ENCODE results near the gene AGXT. TPM values are rescaled to one million over a fixed set of nuclear protein-coding genes. Genes with fewer than 3 reads are reported as not detected.

The AGXT gene
- total RNA-seq, 1 experiment from 2014 or later = 0.34 TPM

- TF ChIP-seq ZBTB33 (IDR thresholded peaks at IDR 0.05; ENCODE audit: extremely low read depth, insufficient replicate concordance, low read length) = no peak
- TF ChIP-seq CBX3 (IDR thresholded peaks at IDR 0.05; ENCODE audit: low read depth) = no peak
- TF ChIP-seq EGR1 (IDR thresholded peaks at IDR 0.05; ENCODE audit: low read depth) = no peak
- TF ChIP-seq SP1 (IDR thresholded peaks at IDR 0.05; ENCODE audit: low read depth) = no peak
- no peak for TF ChIP-seq SRF (IDR thresholded peaks at IDR 0.05; ENCODE audit: low read depth)
- no peak for TF ChIP-seq SIN3A (IDR thresholded peaks at IDR 0.05; ENCODE audit: low read depth)
These were observed 10.3 kb upstream of the AGXT start (continued) for GRCh38 chr2:240858321-240858720.

GRCh38 chr2:240858871-240859270, 9.8 kb upstream of the AGXT start:
- Histone ChIP-seq H3K4me3 (replicated peaks in 1 of 2; ENCODE audit: low read depth in 1 of 2, low read length in 2 of 2) (no peak overlapping the region), H2AFZ (ENCODE audit: low read depth, low read length, poor library complexity, severe bottlenecking) (no peak overlapping the region), H3K4me2 (ENCODE audit: low read length) (no peak overlapping the region), H3K79me2 (ENCODE audit: insufficient read depth, low read length) (no peaks in the 10 kb centered on the region), H3K9me2 (ENCODE audit: insufficient read depth) (no peaks in the 10 kb centered on the region), H3K36me3 (ENCODE audit: control insufficient read depth in 1 of 2, insufficient read depth in 2 of 2, low read length in 2 of 2) (no peaks in the 10 kb centered on the region), H3K4me1 (ENCODE audit: control insufficient read depth in 1 of 2, insufficient read depth in 2 of 2, low read length in 2 of 2) (no peaks in the 10 kb centered on the region), H3K9me3 (ENCODE audit: control insufficient read depth in 1 of 2, insufficient read depth in 1 of 2, low read depth in 1 of 2, low read length in 2 of 2) (no peaks in the 10 kb centered on the region; a peak in 1 of 4 replicates), H4K20me1 (ENCODE audit: insufficient read depth) (no peaks in the 10 kb centered on the region), H3K27me3 (ENCODE audit: insufficient read depth, low read length) (peaks cover 5% of the 10 kb centered on the region; the same call in 1 of the 2 replicates), H3K27ac (ENCODE audit: low read depth, low read length) (no peak overlapping the region), H3K9ac (ENCODE audit: low read length) (no peak overlapping the region)
- intact Hi-C loops (cut with micrococcal nuclease) = loop anchor here (10.0 kb wide), 1 partner anchor 216 kb away; no protein-coding TSS in a partner anchor
- CTCF ChIA-PET = no interaction called here
- TF ChIP-seq ZFX (IDR thresholded peaks at IDR 0.05) (no peak), EGR1 (IDR thresholded peaks at IDR 0.05; ENCODE audit: low read depth) (no peak), MAX (IDR thresholded peaks at IDR 0.05) (no peak), FOSL1 (IDR thresholded peaks at IDR 0.05; ENCODE audit: low read depth) (no peak), ZBTB33 (IDR thresholded peaks at IDR 0.05; ENCODE audit: extremely low read depth, insufficient replicate concordance, low read length) (no peak), CEBPB (IDR thresholded peaks at IDR 0.05; ENCODE audit: low read depth) (no peak)
- RAD21 ChIA-PET (ENCODE audit: low non-redundant PET in 1 of 2, low total read pairs in 2 of 2, uncharacterized antibody in 2 of 2, unreplicated experiment in 2 of 2) = no interaction called here
- BruUV-seq (replicated peaks) = no TSS peak
- POLR2A ChIA-PET = no interaction called here
- ATAC-seq (no peak), DNase-seq (ENCODE audit: low read depth, low spot score) (no peak)
